DMS79 (cell line): Measurements from ENCODE around the gene UBE2M.
"Not testable (repeated sequence)": the region's sequence is repeated elsewhere in the genome, so short reads cannot be mapped to it uniquely, and the experiment has no call there.

Source experiments
- DNase-seq: peaks from one replicate; lab custom pipeline; 2025; lab: John Stamatoyannopoulos, UW

Gene UBE2M

DNA sequence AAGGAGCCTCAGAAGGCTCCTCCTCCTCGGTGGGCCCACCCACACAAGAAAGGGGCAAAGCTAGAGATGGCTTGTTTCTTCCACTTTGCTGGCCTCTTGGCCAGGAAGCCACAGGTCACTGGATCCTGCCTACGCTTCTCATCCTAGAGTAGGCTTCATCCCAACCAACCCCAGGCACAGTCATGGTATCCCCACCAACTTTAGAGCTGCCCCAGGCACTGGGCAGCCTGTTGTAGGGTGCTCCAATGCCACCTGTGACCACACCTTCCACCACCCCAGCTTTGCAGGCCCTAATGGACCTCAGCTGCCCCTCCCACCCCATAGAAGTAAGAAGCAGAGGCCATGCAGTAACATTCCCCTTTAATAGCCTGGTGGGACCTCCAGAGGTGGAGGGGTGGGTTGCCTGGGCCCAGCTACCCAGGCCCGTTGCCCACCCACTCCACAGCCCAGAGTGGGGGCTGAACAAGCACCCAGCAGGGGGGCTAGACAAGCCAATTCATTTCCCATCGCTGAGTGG, 3.0 kb downstream of the UBE2M start:
- no peak for DNase-seq

DNA sequence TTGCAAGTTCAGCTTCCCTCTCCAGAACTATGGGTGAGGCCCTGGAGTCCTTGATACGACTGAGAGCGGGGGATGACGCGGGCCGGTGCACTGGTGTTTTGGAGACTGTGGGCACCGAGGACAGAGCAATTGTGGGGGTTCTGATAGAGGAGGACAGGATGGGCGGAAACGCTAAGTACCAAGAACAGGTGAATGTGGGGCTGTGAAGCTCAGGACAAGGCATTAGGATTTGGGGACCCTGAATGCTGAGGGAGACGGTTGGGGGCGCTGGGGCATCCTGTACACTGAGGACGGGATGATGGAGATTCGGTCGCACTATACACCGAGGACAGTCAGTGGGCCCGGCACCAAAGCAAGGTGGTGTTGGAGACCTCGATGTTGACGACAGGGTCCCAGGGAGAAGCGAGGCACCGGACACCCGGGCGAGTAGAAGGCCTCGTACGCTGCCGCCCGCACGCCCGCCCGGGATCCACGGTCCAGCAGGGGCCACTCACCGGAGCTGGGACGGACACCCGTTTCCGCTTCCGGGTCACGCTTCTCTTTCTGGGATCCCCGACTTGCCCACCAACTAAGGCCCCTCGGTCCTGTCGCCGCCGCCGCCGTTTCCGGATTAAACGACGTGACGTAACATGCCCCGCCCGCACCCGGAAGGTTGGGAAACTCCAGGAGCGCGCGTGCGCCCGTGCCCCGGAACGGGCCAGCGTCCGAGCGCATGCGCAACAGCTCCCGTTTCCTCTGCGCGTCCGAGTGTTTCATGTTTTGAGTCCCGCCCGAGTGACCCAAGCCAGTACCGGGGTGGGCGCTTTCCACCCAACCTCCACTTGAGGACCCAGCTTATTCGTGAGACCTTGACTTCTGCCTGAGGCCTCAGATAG, 3.7 kb downstream of the UBE2M start, which contains the start of gene CHMP2A:
CHMP2A (minus strand) TSS at position 612 of the 875 bp plus-strand sequence. CDS start 893 bp downstream, outside the sequence.
- no peak for DNase-seq

DNA sequence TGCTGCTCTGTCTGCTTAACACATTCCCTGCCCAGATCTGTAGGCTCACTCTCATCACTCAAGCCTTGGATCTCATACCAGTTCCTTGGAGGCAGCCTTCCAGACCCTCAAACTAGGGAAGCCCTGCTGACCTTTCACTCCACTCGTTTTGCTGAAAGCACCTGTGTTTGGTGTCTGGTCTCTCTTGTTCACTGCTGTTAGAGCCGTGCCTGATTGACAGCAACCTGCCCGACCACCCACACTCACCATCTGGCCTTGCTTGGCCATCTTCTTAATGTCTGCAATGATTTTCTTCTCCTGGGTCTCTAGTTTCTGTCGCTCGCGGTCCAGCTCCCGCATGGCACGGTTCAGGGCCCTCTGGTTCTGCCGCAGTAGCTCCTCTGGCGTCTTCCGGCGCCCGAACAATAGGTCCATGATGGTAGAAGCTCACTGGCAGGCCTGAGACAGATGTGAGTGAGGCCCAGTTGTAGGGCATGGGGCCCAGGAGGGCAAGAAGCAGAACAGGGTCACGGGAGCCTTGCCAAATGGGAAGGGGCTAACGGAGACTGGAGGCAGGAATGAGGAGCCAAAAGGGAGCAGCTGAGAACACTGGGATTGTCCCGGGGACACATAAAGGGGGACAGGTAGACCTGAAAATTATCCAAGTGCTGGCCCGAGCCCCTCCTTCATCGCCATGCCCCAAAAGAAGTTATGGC, 4.5 kb downstream of the UBE2M start:
- DNase-seq: no peak

DNA sequence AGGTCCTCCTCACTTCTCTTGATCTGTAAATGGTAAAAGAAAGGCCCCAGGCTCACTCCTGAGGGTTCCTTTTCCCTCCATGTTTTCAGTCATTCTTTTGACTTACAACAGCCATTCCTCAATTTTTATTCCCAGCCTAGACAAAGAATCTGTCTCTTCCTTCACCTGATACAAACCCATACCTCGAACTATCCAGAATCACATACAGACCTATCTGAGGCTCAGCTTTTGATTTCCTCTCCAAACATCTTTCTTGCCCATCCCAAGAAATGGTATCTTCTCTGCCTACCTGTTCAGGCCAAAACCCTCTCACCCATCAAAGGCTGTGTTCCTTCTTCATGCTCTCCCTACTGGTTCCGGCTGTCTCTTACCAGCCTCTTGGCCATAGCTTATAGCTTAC, 5.8 kb downstream of the UBE2M start:
- DNase-seq: no peak

DNA sequence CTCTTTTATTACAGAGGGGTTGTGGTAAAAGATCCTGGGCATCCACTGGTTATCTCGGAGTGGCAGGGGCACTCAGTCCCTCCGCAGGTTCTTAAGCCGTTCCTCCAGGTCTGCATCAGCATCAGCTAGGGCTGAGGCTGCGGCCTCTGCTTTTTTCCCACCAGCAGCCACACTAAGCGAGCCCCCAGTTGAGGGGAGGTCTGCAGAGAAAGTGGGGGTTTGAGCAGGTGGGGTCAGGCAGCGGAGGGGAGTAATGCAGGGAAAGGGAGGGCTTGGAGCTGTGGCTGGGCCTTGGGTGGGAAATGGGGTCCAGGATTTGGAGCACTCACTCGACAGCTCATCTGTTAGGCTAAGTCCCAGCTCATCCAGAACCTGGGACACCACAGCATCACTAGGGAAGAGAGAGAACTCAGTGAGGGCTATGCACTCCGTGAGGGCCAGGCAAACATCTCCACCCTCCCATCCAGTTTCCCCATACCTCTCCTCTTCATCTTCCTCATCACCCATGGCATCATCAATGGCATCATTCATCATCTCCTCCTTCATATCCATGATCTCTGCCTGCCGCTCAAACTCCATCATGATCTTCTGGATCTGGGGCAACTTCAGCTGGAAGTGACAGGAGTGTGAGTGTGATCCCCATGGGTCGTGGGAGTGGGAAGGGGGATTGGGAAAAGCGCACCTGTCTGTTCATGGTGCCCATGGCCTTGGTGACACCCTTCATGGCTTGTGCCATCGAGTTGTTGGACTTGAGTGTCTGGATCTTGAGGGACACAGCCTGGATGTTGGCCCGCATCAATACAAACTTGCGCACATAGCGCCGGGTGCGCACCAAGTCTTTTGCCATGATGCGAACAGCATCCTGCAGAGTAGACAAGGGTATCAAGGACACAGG, 6.6 kb downstream of the UBE2M start:
- DNase-seq: no peak

DNA sequence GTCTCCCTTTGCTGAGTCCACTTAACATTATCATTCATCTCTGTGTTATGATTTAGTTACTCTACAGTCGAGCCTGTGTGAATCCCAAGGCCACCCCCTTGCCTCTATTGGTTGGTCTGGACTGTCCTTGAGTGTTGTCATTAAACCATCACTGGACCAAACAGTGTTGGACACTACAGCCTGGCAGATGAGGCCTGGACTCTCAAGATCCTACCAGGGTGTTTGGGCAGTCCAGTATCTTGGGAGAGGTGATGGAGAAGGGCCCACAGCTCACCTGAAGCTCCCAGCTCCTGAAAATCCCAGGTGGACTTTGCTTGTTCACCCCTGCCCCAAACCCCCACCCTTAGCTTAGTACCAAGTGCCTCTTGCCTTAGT, 7.3 kb downstream of the UBE2M start:
- DNase-seq: no peak

DNA sequence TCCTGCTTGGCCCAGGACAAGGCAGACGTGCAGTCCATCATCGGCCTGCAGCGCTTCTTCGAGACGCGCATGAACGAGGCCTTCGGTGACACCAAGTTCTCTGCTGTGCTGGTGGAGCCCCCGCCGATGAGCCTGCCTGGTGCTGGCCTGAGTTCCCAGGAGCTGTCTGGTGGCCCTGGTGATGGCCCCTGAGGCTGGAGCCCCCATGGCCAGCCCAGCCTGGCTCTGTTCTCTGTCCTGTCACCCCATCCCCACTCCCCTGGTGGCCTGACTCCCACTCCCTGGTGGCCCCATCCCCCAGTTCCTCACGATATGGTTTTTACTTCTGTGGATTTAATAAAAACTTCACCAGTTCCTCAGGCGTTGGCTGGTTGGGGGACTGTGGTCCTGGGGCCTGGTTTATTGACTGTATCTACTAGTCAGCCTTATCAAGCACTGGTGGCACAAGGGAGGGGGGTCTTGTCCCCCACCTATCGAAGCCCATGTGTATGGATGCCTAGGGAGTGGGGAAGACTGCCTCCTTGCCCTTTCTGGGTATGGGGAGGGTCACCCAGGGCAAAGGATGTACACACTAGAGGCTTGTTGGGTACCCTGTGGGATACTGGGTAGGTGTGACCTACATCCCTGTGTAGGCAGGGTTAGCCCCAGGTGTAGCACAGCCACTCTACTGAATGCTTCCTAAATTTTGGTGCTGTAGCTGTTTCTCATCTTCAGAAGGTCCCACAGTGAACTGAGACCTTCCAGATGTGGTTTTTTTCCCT, 7.9 kb downstream of the UBE2M start:
- no peak for DNase-seq

DNA sequence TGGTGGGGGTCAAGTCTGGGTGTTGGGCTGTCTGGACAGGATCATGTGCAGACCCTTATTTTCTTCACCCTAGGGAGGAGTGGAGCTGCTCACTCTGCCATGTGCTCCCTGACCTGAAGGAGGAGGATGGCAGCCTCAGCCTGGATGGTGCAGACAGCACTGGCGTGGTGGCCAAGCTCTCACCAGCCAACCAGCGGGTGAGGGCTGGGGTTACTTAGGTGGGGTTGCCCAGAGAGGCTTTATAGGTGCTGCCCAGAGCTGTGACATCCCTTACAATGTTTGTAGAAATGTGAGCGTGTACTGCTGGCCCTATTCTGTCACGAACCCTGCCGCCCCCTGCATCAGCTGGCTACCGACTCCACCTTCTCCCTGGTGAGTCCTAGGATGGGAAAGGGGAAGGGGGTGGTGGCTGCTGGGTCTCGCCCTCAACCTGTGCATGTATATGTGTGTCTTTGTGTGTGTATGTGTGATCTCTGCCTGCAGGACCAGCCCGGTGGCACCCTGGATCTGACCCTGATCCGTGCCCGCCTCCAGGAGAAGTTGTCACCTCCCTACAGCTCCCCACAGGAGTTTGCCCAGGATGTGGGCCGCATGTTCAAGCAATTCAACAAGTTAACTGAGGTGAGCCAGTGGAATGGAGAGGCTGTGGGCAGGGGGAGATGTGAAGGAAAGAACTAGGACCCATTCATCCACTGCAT, 8.6 kb downstream of the UBE2M start:
- DNase-seq: no peak

DNA sequence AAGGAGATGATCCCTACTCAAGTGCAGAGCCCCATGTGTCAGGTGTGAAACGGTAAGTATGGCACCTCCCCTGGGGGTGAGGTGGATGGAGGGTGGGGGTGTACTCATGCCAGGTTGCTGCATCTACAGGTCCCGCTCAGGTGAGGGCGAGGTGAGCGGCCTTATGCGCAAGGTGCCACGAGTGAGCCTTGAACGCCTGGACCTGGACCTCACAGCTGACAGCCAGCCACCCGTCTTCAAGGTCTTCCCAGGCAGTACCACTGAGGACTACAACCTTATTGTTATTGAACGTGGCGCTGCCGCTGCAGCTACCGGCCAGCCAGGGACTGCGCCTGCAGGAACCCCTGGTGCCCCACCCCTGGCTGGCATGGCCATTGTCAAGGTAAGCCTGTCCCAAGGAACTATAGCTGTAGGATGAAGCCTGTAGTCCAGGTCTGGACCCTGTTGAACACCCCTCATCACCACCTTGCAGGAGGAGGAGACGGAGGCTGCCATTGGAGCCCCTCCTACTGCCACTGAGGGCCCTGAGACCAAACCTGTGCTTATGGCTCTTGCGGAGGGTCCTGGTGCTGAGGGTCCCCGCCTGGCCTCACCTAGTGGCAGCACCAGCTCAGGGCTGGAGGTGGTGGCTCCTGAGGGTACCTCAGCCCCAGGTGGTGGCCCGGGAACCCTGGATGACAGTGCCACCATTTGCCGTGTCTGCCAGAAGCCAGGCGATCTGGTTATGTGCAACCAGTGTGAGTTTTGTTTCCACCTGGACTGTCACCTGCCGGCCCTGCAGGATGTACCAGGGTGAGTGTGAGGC, 9.3 kb downstream of the UBE2M start:
- DNase-seq: no peak

DNA sequence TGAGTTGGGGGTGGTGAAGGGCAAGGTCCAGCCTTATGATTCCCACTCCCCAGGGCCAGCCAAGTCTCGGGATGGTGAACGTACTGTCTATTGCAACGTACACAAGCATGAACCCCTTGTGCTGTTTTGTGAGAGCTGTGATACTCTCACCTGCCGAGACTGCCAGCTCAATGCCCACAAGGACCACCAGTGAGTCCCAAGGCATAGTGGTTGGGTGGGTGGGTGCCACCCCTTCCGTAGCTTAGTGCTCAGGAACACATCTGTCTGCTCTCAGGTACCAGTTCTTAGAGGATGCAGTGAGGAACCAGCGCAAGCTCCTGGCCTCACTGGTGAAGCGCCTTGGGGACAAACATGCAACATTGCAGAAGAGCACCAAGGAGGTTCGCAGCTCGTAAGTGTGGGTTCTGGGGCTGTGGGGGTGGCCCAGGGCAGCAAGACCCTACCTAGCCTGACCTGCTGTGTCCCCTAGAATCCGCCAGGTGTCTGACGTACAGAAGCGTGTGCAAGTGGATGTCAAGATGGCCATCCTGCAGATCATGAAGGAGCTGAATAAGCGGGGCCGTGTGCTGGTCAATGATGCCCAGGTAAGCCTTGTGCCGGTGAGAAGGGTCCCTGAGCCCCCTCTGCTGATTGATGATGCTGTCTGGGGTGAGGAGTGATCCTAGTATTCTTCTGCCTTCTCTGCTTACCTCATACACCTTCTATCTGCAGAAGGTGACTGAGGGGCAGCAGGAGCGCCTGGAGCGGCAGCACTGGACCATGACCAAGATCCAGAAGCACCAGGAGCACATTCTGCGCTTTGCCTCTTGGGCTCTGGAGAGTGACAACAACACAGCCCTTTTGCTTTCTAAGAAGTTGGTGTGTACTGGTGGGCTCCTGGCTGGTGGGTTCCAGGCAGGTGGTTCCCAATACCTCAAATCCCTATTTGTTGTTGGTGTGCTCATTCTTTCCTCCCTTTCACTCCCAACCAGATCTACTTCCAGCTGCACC, 10.8 kb downstream of the UBE2M start:
- DNase-seq: no peak

DNA sequence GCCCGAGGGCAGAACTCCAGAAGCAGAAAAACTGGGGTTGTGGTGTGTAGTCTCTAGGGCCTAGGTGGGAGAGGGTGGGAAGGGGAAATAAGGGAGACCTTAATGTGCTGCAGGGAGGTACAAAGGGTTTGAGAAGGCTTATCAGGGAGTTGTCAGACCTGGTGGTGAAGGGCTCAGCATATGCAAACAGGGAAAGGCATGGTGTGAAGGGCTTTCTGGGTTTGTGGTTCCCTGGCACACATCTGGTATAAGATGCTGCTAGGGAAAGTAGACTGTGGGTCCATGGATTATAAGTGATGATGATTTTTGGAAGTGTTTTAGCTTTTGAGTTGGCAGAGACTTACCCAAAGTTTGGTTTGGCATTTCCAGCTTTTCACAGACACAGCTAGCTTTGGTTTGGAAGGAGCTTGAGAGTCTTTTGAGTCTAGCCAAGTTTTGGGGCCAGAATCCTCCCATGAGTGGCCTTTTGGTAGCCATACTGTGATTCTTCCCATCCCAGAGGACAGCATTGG, 12.3 kb downstream of the UBE2M start:
- no peak for DNase-seq

DNA sequence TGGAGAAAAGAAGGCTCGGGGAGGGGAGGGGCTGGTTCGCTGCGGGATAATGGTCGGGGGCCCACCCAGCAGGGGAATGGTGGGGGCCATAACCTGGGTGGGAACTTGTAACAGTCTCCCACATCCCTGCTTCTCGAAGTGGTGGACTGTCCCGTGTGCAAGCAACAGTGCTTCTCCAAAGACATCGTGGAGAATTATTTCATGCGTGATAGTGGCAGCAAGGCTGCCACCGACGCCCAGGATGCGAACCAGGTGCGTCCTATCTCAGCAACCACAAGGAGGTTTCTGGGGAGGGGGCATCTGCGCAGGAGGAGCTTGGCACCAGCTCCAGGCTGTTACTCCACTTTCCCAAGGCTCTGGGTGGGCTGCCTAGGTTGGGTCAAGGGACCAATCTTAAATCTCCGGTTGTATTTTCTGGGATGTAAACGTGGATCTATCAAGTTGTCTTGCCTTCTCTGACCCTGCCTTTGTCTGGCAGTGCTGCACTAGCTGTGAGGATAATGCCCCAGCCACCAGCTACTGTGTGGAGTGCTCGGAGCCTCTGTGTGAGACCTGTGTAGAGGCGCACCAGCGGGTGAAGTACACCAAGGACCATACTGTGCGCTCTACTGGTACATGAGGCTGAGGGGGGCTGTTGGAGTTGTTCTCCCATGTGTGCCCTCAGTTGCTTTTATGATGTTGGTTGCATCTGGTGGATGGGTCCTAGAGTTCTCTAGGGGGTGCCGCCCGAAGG, 13.0 kb downstream of the UBE2M start:
- DNase-seq: no peak

DNA sequence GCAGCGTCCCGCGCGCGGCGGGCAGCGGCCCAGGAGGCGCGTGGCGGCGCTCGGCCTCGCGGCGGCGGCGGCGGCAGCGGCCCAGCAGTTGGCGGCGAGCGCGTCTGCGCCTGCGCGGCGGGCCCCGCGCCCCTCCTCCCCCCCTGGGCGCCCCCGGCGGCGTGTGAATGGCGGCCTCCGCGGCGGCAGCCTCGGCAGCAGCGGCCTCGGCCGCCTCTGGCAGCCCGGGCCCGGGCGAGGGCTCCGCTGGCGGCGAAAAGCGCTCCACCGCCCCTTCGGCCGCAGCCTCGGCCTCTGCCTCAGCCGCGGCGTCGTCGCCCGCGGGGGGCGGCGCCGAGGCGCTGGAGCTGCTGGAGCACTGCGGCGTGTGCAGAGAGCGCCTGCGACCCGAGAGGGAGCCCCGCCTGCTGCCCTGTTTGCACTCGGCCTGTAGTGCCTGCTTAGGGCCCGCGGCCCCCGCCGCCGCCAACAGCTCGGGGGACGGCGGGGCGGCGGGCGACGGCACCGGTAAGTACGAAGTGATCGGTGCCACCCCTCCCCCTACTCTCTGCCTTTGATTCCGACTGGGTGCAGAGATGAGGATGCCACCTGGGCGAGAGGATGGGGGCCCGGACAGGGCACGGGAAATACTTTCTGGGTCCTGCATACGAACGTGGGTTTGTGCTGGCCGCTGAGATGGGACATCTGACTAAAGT, 13.7 kb downstream of the UBE2M start:
- DNase-seq: no peak

DNA sequence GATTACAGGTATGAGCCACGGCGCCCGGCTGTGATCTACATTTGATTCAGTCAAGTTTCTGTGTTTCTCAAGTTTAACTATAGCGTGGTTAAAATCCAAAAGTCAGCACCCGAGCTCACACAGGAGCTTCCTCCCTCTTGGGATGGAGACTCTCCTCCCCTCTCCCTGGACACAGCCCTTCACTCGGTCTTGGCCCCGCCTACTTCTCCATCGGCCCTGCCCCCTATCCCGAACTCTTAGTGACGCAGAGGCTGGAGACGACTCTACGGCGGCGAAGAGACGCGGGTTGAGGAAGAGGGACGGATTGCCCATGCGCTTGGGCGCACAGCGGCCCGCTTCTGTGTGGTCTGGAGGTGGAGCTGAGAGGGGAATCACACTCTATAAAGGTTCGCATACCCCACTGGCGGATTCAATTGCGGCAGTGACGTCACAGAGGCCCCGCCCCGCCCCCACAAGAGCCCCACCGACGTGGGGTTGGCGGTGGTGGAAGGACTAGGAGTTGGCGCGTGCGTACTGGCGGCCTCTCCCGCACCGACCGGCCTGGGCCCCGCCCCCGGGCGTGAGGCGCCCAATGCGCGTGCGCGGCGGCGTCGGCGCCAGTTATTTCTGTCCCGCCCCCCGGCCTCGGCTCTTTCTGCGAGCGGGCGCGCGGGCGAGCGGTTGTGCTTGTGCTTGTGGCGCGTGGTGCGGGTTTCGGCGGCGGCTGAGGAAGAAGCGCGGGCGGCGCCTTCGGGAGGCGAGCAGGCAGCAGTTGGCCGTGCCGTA, 14.4 kb downstream of the UBE2M start, which contains the start of gene TRIM28:
TRIM28 (plus strand) TSS at position 239 of the 765 bp plus-strand sequence. CDS start 694 bp downstream, outside the sequence.
- DNase-seq: no peak

DNA sequence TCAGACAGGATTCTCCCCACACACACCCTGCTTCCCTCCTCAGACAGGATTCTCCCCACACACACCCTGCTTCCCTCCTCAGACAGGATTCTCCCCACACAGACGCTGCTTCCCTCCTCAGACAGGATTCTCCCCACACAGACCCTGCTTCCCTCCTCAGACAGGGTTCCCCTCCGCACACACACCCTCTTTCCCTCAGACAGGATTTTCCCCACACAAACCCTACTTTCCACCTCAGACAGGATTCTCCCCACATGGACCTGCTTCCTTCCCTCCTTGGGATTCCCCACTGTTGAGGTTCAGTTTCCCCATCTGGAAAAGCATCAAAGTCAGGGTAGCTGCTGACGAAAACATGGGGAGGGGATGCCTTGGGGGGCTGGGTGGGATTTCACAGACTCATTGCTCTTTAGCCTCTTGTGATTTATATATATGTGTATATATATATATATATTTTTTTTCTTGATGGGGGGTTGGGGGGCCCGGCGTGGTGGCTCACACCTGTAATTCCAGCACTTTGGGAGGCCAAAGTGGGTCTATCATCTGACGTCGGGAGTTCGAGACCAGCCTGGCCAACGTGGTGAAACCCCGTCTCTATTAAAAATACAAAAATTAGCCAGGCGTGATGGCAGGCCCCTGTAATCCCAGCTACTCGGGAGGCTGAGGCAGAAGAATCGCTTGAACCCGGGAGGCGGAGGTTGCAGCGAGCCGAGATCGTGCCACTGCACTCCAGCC, 15.6 kb downstream of the UBE2M start:
- not testable (repeated sequence) for DNase-seq
